GM12878 (cell line): Measurements from ENCODE around the gene COL5A3. TPM values are rescaled to one million over a fixed set of nuclear protein-coding genes. Genes with fewer than 3 reads are reported as not detected.

Experiments
- ATAC-seq: fragments of 200-7000 bp; cut with Tn5 transposase; 3 replicates; pipeline ENCODE4 v1.9.1; 2020; ENCODE audit warnings: mild to moderate bottlenecking, moderate library complexity
- BruUV-seq: library from RNA; stranded (reverse); fragments of 400-500 nt; replicated peaks from 2 replicates; lab custom pipeline; 2021; lab: Mats Ljungman, UMichigan
- CTCF ChIA-PET: fragments of 300-600 bp; sonication (Branson Sonifier 250); formaldehyde crosslinking; extraction: SDS; loops from one replicate; lab custom pipeline; 2021; ENCODE audit warnings: inconsistent platforms; lab: Yijun Ruan, JAX
- POLR2A ChIA-PET: fragments of 350-600 bp; formaldehyde crosslinking; extraction: SDS; loops from one replicate; lab custom pipeline; 2021; ENCODE audit warnings: inconsistent platforms; lab: Charles Lee
- RAD21 ChIA-PET: fragments of 300-600 bp; sonication (Branson Sonifier 250); formaldehyde crosslinking; loops from one replicate; lab custom pipeline; 2023; ENCODE audit warnings: antibody characterized with exemption; ENCODE audit not compliant: unreplicated experiment; lab: Charles Lee
- SMC1A ChIA-PET: fragments of 300-600 bp; sonication (Branson Sonifier 250); formaldehyde crosslinking; loops from one replicate; lab custom pipeline; 2023; ENCODE audit not compliant: unreplicated experiment, uncharacterized antibody; lab: Charles Lee
- DNase-seq: peaks from one replicate; pipeline ENCODE4 v3.0.0-alpha.2; 2011; ENCODE audit warnings: low read depth, low spot score
- FAIRE-seq: peaks from 3 replicates; lab custom pipeline; 2011; peaks lifted over from hg19 to GRCh38; lab: Jason Lieb, UNC
- H2AFZ ChIP-seq: 2 replicates; pipeline ENCODE4 v1.6.0; 2011; ENCODE audit warnings: low read depth, low read length, control low read depth; ENCODE audit not compliant: control insufficient read depth
- H3K27ac ChIP-seq: 2 replicates; pipeline ENCODE4 v1.5.1; 2011; ENCODE audit warnings: control low read depth; ENCODE audit not compliant: control insufficient read depth, insufficient read depth
- H3K27me3 ChIP-seq, 2 experiments: replicated peaks in 1 of 2; 2 replicates each; pipeline versions ENCODE4 v1.6.0 to v1.6.1; 2011; ENCODE audit warnings: low read length in 1 of 2; ENCODE audit not compliant: control insufficient read depth in 2 of 2, insufficient read depth in 2 of 2
- H3K36me3 ChIP-seq, 2 experiments: 2 replicates each; pipeline ENCODE4 v1.5.1; 2011; ENCODE audit warnings: low read length in 1 of 2; ENCODE audit not compliant: control insufficient read depth in 2 of 2, insufficient read depth in 2 of 2
- H3K4me1 ChIP-seq: 2 replicates; pipeline ENCODE4 v1.6.1; 2011; ENCODE audit warnings: mild to moderate bottlenecking, low read length, moderate library complexity, mixed read lengths; ENCODE audit not compliant: control insufficient read depth, insufficient read depth
- H3K4me2 ChIP-seq: 2 replicates; pipeline ENCODE4 v1.6.0; 2011; ENCODE audit warnings: control low read depth; ENCODE audit not compliant: control insufficient read depth, insufficient read depth
- H3K4me3 ChIP-seq: fragments of 200-600 bp; sonication (generic); 2 replicates; pipeline ENCODE4 v1.5.1; 2016
- H3K79me2 ChIP-seq: 2 replicates; pipeline ENCODE4 v1.6.0; 2011; ENCODE audit warnings: low read length; ENCODE audit not compliant: control insufficient read depth, insufficient read depth
- H3K9ac ChIP-seq: 2 replicates; pipeline ENCODE4 v1.8.0; 2011; ENCODE audit warnings: low read length, control low read depth, mixed read lengths; ENCODE audit not compliant: control insufficient read depth, insufficient read depth
- H3K9me3 ChIP-seq: replicated peaks from 3 replicates; pipeline ENCODE4 v1.5.1; 2011; ENCODE audit warnings: mild to moderate bottlenecking, low read length; ENCODE audit not compliant: control insufficient read depth, insufficient read depth
- H4K20me1 ChIP-seq: 2 replicates; pipeline ENCODE4 v1.6.0; 2011; ENCODE audit not compliant: control insufficient read depth, insufficient read depth
- DPF2 ChIP-seq: fragments of 450-650 bp; IDR thresholded peaks from 2 replicates; pipeline ENCODE4 v1.6.1; 2017; ENCODE audit warnings: mild to moderate bottlenecking
- E4F1 ChIP-seq: fragments of 450-650 bp; IDR thresholded peaks from 2 replicates; pipeline ENCODE4 v1.6.1; 2018; ENCODE audit warnings: borderline replicate concordance, mild to moderate bottlenecking; ENCODE audit not compliant: partially characterized antibody
- FOS ChIP-seq: IDR thresholded peaks from 3 replicates; pipeline ENCODE4 v1.6.1; 2011; ENCODE audit warnings: borderline replicate concordance; ENCODE audit not compliant: insufficient read length; ENCODE audit errors: extremely low read depth
- KLF5 ChIP-seq: fragments of 450-650 bp; IDR thresholded peaks from 2 replicates; pipeline ENCODE4 v1.6.1; 2014; ENCODE audit warnings: mild to moderate bottlenecking; ENCODE audit not compliant: partially characterized antibody
- NFIC ChIP-seq: IDR thresholded peaks from 2 replicates; pipeline ENCODE4 v1.6.1; 2012; ENCODE audit warnings: low read depth, mild to moderate bottlenecking, inconsistent platforms, low read length, moderate library complexity
- PBX3 ChIP-seq: IDR thresholded peaks from 2 replicates; pipeline ENCODE4 v1.6.1; 2011; ENCODE audit warnings: mild to moderate bottlenecking, low read depth, low read length, moderate library complexity; ENCODE audit not compliant: insufficient replicate concordance
- REST ChIP-seq: IDR thresholded peaks from 2 replicates; pipeline ENCODE4 v1.6.1; 2012; ENCODE audit warnings: mild to moderate bottlenecking, low read depth, low read length
- RUNX3 ChIP-seq: IDR thresholded peaks from 2 replicates; pipeline ENCODE4 v1.6.1; 2012; ENCODE audit warnings: low read length, inconsistent platforms
- STAT3 ChIP-seq: IDR thresholded peaks from 2 replicates; pipeline ENCODE4 v1.6.1; 2011; ENCODE audit warnings: low read depth, low read length, improper control_type of control experiment
- SUZ12 ChIP-seq: fragments of 200-600 bp; sonication (generic); IDR thresholded peaks from one replicate; pipeline ENCODE4 v1.6.1; 2018; ENCODE audit warnings: antibody characterized with exemption, mild to moderate bottlenecking; ENCODE audit not compliant: unreplicated experiment
- ZSCAN29 ChIP-seq: fragments of 450-650 bp; IDR thresholded peaks from 2 replicates; pipeline ENCODE4 v1.6.1; 2017; ENCODE audit warnings: mild to moderate bottlenecking, moderate library complexity
- WGBS: methylation state at CpG from one replicate; pipeline ENCODE4 v1.1.6; 2016; ENCODE audit warnings: low lambda C conversion rate; ENCODE audit not compliant: insufficient replicate concordance, insufficient coverage; ENCODE audit errors: missing lambda C conversion rate; 5-methylcytosine and 5-hydroxymethylcytosine counted together
- in situ Hi-C: fragments of 300-500 bp; cut with MboI; formaldehyde crosslinking; loops from 9 replicates; pipeline ENCODE4 v1.14.3; 2018; ENCODE audit warnings: mixed read lengths
- intact Hi-C: fragments of 100-400 bp; cut with micrococcal nuclease; formaldehyde crosslinking; loops from one replicate; pipeline ENCODE4 v1.14.2; 2022; ENCODE audit not compliant: unreplicated experiment
- polyA plus RNA-seq, 11 experiments: library from polyadenylated mRNA; depleted of rRNA in 4 of 11; unstranded in 6 of 11; stranded (reverse) in 5 of 11; fragments of >200 nt; fragmentation: Nextera tagmentation in 4 of 11; fragmentation: Illumina TruSeq in 1 of 11; extraction: Ambion mirVana in 4 of 11; extraction: Trizol in 1 of 11; gene quantifications; 1 replicate in 1 of 11; 2 replicates in 10 of 11; pipeline versions ENCODE4 v1.2.1 to v1.2.3, GENCODE V29; 2011 to 2016; ENCODE audit warnings: inconsistent platforms in 2 of 11, missing spikeins in 2 of 11, low read depth in 1 of 11
- total RNA-seq, 4 experiments: library from RNA; depleted of rRNA in 3 of 4; stranded (reverse); fragments of >200 nt in 3 of 4; fragmentation: Illumina TruSeq in 1 of 4; extraction: Trizol in 1 of 4; gene quantifications; 2 replicates each; pipeline versions ENCODE4 v1.2.1 to v1.2.3, GENCODE V29; 2013 to 2021
- TF ChIP-seq, protein P1 (sequence below): IDR thresholded peaks from 2 replicates; pipeline ENCODE4 v1.6.1; 2011; ENCODE audit warnings: borderline replicate concordance, low read depth, mild to moderate bottlenecking, moderate library complexity, mixed read lengths, low read length; ENCODE audit not compliant: insufficient read depth; ENCODE audit errors: extremely low read length
- TF ChIP-seq, protein P2 (sequence below): IDR thresholded peaks from 2 replicates; pipeline ENCODE4 v1.6.1; 2012; ENCODE audit warnings: low read length, inconsistent platforms

Gene COL5A3
- total and polyA plus RNA-seq, 10 of the 15 experiments (the other 5 are each of a cell fraction or from before 2014, with no cell fraction given) = under 0.01 to 8.3 (median 0.10) TPM; not detected in 2

GRCh38 chr19:10021863-10022262, 11.6 kb upstream of the COL5A3 start:
- ChIA-PET CTCF (interaction anchor here (0.7 to 1.2 kb wide), 3 partner anchors 21 to 230 kb away, joined by 3 to 6 read pairs (median 4); partner anchors contain the start of gene MRPL4), POLR2A (no interaction called here), RAD21 (no interaction called here), SMC1A (no interaction called here)
- Histone ChIP-seq H2AFZ (no peak overlapping the region), H3K4me1 (no peaks in the 10 kb centered on the region), H3K9me3 (no peaks in the 10 kb centered on the region), H3K27me3 (no peaks in the 10 kb centered on the region), H3K4me3 (no peak overlapping the region), H4K20me1 (no peaks in the 10 kb centered on the region), H3K79me2 (no peaks in the 10 kb centered on the region), H3K27ac (no peak overlapping the region), H3K4me2 (no peak overlapping the region), H3K36me3 (no peaks in the 10 kb centered on the region), H3K9ac (no peak overlapping the region)
- TF ChIP-seq PBX3 (no peak), ZSCAN29 (no peak), FOS (no peak), REST (no peak), STAT3 (no peak), KLF5 (no peak), SUZ12 (no peak), DPF2 (no peak), E4F1 (no peak), RUNX3 (no peak), NFIC (no peak)
- TF ChIP-seq, protein P1, sequence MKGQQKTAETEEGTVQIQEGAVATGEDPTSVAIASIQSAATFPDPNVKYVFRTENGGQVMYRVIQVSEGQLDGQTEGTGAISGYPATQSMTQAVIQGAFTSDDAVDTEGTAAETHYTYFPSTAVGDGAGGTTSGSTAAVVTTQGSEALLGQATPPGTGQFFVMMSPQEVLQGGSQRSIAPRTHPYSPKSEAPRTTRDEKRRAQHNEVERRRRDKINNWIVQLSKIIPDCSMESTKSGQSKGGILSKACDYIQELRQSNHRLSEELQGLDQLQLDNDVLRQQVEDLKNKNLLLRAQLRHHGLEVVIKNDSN = no peak
- TF ChIP-seq, protein P2, sequence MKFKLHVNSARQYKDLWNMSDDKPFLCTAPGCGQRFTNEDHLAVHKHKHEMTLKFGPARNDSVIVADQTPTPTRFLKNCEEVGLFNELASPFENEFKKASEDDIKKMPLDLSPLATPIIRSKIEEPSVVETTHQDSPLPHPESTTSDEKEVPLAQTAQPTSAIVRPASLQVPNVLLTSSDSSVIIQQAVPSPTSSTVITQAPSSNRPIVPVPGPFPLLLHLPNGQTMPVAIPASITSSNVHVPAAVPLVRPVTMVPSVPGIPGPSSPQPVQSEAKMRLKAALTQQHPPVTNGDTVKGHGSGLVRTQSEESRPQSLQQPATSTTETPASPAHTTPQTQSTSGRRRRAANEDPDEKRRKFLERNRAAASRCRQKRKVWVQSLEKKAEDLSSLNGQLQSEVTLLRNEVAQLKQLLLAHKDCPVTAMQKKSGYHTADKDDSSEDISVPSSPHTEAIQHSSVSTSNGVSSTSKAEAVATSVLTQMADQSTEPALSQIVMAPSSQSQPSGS = no peak
- no peak for ATAC-seq
- intact Hi-C loops (no loop called here), in situ Hi-C loops (no loop called here)
- FAIRE-seq = no peak
- 10% methylated on average over 2 of the region's 2 CpGs for WGBS
- BruUV-seq = no TSS peak
- DNase-seq = no peak
